Lower lobe of right lung (tissue), 2 donors: ENCODE data around the gene VPS41. TPM values are rescaled to one million over a fixed set of nuclear protein-coding genes. Genes with fewer than 3 reads are reported as not detected.
A peak's percentile ranks its signal among the peaks of the same experiment; 100 is the strongest.

Experiments
- ATAC-seq, 2 donors: fragments of 200-7000 bp; cut with Tn5 transposase; one replicate each; pipeline ENCODE4 v1.9.1; 2020 to 2022; ENCODE audit warnings: mild to moderate bottlenecking in 2 of 2, moderate library complexity in 2 of 2
- DNase-seq: peaks from one replicate; pipeline ENCODE4 v3.0.0-alpha.2; 2020
- H3K27ac ChIP-seq: fragments of 200-600 bp; one replicate; pipeline ENCODE4 v1.8.0; 2022
- H3K27me3 ChIP-seq: fragments of 200-600 bp; one replicate; pipeline ENCODE4 v1.8.0; 2022; ENCODE audit warnings: low read depth
- H3K36me3 ChIP-seq: fragments of 200-600 bp; one replicate; pipeline ENCODE4 v1.8.0; 2022; ENCODE audit warnings: mild to moderate bottlenecking
- H3K4me1 ChIP-seq: fragments of 200-600 bp; one replicate; pipeline ENCODE4 v1.8.0; 2022
- H3K4me3 ChIP-seq: fragments of 200-600 bp; one replicate; pipeline ENCODE4 v1.8.0; 2022; ENCODE audit warnings: mild to moderate bottlenecking
- H3K9me3 ChIP-seq: fragments of 200-600 bp; one replicate; pipeline ENCODE4 v1.8.0; 2022
- CTCF ChIP-seq: fragments of 200-600 bp; IDR thresholded peaks from one replicate; pipeline ENCODE4 v1.8.0; 2022; ENCODE audit warnings: antibody characterized with exemption, mild to moderate bottlenecking
- intact Hi-C: fragments of 100-400 bp; cut with DNase I; formaldehyde crosslinking; loops from one replicate; pipeline ENCODE4 v1.11.0; 2022
- total RNA-seq: library from RNA; stranded (reverse); fragmentation: NEBNext Ultra II Directional; extraction: Animal tissue kit (Norgen Biotek cat#: 25700); gene quantifications from one replicate; pipeline ENCODE4 v1.2.1, GENCODE V29; 2021
- donor health status: DM: no; HTN: yes; CAD: no; lungs with severe emphysema.

The VPS41 gene
- total RNA-seq, 1 donor from 2014 or later = 103 TPM

- Histone ChIP-seq H3K36me3 (no peaks in the 10 kb centered on the region), H3K4me3 (no peak overlapping the region), H3K9me3 (no peaks in the 10 kb centered on the region), H3K27me3 (no peaks in the 10 kb centered on the region), H3K4me1 (no peaks in the 10 kb centered on the region), H3K27ac (no peak overlapping the region)
- TF ChIP-seq CTCF = no peak
- no peak for DNase-seq
- ATAC-seq = no peak
- intact Hi-C loops = no loop called here
Observed at GRCh38 chr7:38936641-38937040, 27.6 kb upstream of the VPS41 start.

DNA sequence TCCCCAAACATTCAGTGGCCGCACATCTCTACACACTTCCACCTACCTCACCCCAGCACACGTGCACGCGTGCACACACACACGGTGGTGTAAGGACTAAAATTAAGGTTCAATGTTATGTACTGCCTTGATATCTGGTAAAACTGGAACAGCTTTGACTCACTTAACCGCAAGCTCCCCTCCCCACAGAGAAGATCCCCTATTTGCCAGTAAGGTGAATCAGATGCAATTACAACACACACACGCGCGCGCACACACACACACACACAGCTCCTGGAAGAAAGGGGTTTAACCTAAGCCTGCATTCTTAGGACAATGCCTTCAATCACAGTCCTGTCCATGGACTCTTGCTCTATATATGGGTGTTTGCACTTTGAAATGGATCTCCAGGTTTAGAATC is 25.5 kb upstream of the VPS41 start:
- DNase-seq = no peak
- no peak overlapping the region for H3K27ac ChIP-seq
- intact Hi-C loops = loop anchor here (5.0 kb wide), 1 partner anchor 533 kb away; no protein-coding TSS in a partner anchor
- no peaks in the 10 kb centered on the region for H3K27me3 ChIP-seq
- no peaks in the 10 kb centered on the region for H3K36me3 ChIP-seq
- no peak for ATAC-seq
- no peaks in the 10 kb centered on the region for H3K9me3 ChIP-seq
- no peak for TF ChIP-seq CTCF
- H3K4me1 ChIP-seq = peaks cover 6% of the 10 kb centered on the region
- H3K4me3 ChIP-seq = no peak overlapping the region

GRCh38 chr7:38934051-38934450 is 25.1 kb upstream of the VPS41 start:
- no peak for DNase-seq
- Histone ChIP-seq H3K4me1 (peaks cover 6% of the 10 kb centered on the region), H3K36me3 (no peaks in the 10 kb centered on the region), H3K4me3 (no peak overlapping the region), H3K9me3 (no peaks in the 10 kb centered on the region), H3K27ac (no peak overlapping the region), H3K27me3 (no peaks in the 10 kb centered on the region)
- intact Hi-C loops = loop anchor here (5.0 kb wide), 1 partner anchor 533 kb away; no protein-coding TSS in a partner anchor
- ATAC-seq = no peak
- TF ChIP-seq CTCF = no peak

DNA sequence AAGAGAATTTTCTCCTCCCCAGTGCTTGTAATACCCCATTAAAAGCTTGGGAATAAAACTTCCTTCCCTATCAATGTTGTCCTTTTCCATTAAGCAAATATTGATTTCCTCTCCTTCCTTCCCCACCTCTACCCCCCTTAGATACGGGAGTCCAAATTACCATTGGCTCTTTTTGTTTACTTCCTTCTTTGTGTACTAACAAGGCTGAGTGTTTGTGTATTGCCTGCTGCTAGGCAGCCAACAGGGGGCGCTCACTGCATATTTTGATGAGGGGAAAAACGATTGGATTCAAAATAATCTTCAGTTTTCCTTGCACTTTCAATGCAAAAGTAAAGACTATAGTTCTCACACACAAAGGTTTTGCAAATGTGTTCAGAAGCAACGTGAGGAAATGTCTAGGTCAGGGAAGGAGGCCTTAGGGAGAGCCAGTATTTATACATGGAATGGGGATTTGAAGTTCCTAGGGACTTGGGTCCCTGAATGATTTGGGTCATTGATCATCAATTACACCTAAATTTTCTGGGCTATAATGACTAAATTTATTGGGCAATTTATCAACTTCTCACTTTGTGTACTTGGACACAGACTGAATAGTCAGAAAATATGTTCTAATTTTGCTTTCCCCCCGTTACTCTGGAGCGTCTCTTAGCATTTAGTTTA is 23.6 kb upstream of the VPS41 start:
- no peak overlapping the region for H3K4me3 ChIP-seq
- no peaks in the 10 kb centered on the region for H3K9me3 ChIP-seq
- ATAC-seq = peak; percentile 31 to 46
- H3K4me1 ChIP-seq = peaks cover 6% of the 10 kb centered on the region
- H3K36me3 ChIP-seq = no peaks in the 10 kb centered on the region
- no peaks in the 10 kb centered on the region for H3K27me3 ChIP-seq
- peak; percentile 85 for TF ChIP-seq CTCF
- H3K27ac ChIP-seq = no peak overlapping the region
- intact Hi-C loops = loop anchor here (5.0 kb wide), 1 partner anchor 535 kb away; no protein-coding TSS in a partner anchor
- peak; percentile 67 for DNase-seq

- peaks cover 6% of the 10 kb centered on the region for H3K4me1 ChIP-seq
- H3K27me3 ChIP-seq = no peaks in the 10 kb centered on the region
- H3K27ac ChIP-seq = peak overlapping the region; percentile 48
- ATAC-seq (peak; percentile 84 to 86), DNase-seq (peak; percentile 56)
- H3K36me3 ChIP-seq = no peaks in the 10 kb centered on the region
- H3K4me3 ChIP-seq = no peak overlapping the region
- intact Hi-C loops = loop anchor here (5.0 kb wide), 1 partner anchor 538 kb away; no protein-coding TSS in a partner anchor
- no peaks in the 10 kb centered on the region for H3K9me3 ChIP-seq
- TF ChIP-seq CTCF = no peak
Observed at GRCh38 chr7:38929460-38930171, 20.6 kb upstream of the VPS41 start.
